Heart left ventricle (tissue), 16 donors: ENCODE results near the gene CRADD. TPM values are rescaled to one million over a fixed set of nuclear protein-coding genes. Genes with fewer than 3 reads are reported as not detected.
"Not testable (repeated sequence)": the region's sequence is repeated elsewhere in the genome, so short reads cannot be mapped to it uniquely, and the experiment has no call there.

Experiments
- ATAC-seq, 4 donors: fragments of 200-7000 bp; cut with Tn5 transposase; one replicate each; pipeline ENCODE4 v1.9.1; 2020 to 2022; ENCODE audit warnings: moderate library complexity in 4 of 4, mild to moderate bottlenecking in 3 of 4, moderate number of reproducible peaks in 1 of 4
- DNase-seq, 5 donors: peaks; one replicate each; pipeline ENCODE4 v3.0.0-alpha.2; 2020
- H3K27ac ChIP-seq, 12 donors: fragments of 200-600 bp; sonication (generic) in 4 of 12; one replicate each; pipeline versions ENCODE4 v1.5.0 to v1.8.0; 2016 to 2022; ENCODE audit warnings: mild to moderate bottlenecking in 2 of 12
- H3K27me3 ChIP-seq, 9 donors: fragments of 200-600 bp; sonication (generic) in 2 of 9; one replicate each; pipeline versions ENCODE4 v1.5.1 to v1.8.0; 2016 to 2022; ENCODE audit warnings: mild to moderate bottlenecking in 3 of 9
- H3K36me3 ChIP-seq, 9 donors: fragments of 200-600 bp; sonication (generic) in 2 of 9; one replicate each; pipeline versions ENCODE4 v1.5.0 to v1.8.0; 2018 to 2022; ENCODE audit warnings: mild to moderate bottlenecking in 2 of 9
- H3K4me1 ChIP-seq, 12 donors: fragments of 200-600 bp; sonication (generic) in 4 of 12; one replicate each; pipeline versions ENCODE4 v1.5.0 to v1.8.0; 2016 to 2022; ENCODE audit warnings: mild to moderate bottlenecking in 3 of 12
- H3K4me3 ChIP-seq, 12 donors: fragments of 200-600 bp; sonication (generic) in 4 of 12; one replicate each; pipeline versions ENCODE4 v1.5.0 to v1.8.0; 2017 to 2022; ENCODE audit warnings: mild to moderate bottlenecking in 9 of 12, moderate library complexity in 4 of 12
- H3K9me3 ChIP-seq, 12 donors: fragments of 200-600 bp; sonication (generic) in 4 of 12; one replicate each; pipeline versions ENCODE4 v1.5.0 to v1.8.0; 2016 to 2022; ENCODE audit warnings: mild to moderate bottlenecking in 1 of 12
- CTCF ChIP-seq, 12 donors: fragments of 200-600 bp; sonication (generic) in 4 of 12; IDR thresholded peaks; one replicate each; pipeline versions ENCODE4 v1.5.0 to v1.8.0; 2018 to 2022; ENCODE audit warnings: antibody characterized with exemption in 12 of 12, mild to moderate bottlenecking in 5 of 12
- POLR2A ChIP-seq, 2 donors: fragments of 450-650 bp; IDR thresholded peaks; one replicate each; pipeline ENCODE4 v1.6.1; 2017; ENCODE audit warnings: antibody characterized with exemption in 2 of 2, mild to moderate bottlenecking in 2 of 2, moderate library complexity in 2 of 2
- WGBS, 4 donors: extraction: QIAGEN DNeasy Blood & Tissue Kit in 2 of 4; methylation state at CpG; one replicate each; pipeline versions ENCODE4 v1.1.5 to v1.1.7; 2013 to 2018; 5-methylcytosine and 5-hydroxymethylcytosine counted together
- intact Hi-C, 10 donors: fragments of 100-400 bp; cut with DNase I; formaldehyde crosslinking; loops; one replicate each; pipeline versions ENCODE4 v1.11.1 to v1.14.2; 2022
- polyA plus RNA-seq, 2 donors: library from polyadenylated mRNA; stranded (reverse); fragments of 200-250 nt; gene quantifications; one replicate each; pipeline ENCODE4 v1.2.3, GENCODE V29; 2013
- total RNA-seq, 9 donors: library from RNA; depleted of rRNA in 2 of 9; stranded (reverse); fragments of >200 nt in 2 of 9; fragmentation: NEBNext Ultra II Directional in 3 of 9; extraction: Animal tissue kit (Norgen Biotek cat#: 25700) in 3 of 9; gene quantifications; one replicate each; pipeline versions ENCODE4 v1.1.0 to v1.2.4, GENCODE V29; 2016 to 2023
- donor health status: ischemic (EF 13 %, LVEDD 7.1; RV severe dilation, severe dysfunction).
- donor health status: healthy with polysubstance abuse.
- donor health status: DM: no; HTN: yes; CAD: no.
- donor health status: DM: no; HTN: no; CAD: no.
- donor health status: ischemic (EF 25% LVEDD 6.9; RV normal size, moderate dysfunction).
- donor health status: ischemic (EF 25% LVEDD 5.7; RV mildly dilated, moderate dysfunction).
- donor health status: healthy.
- donor health status: DM: yes; HTN: yes; CAD: no.
- donor health status: ischemic (EF 35%, LVEDD 5.7; RV mildly dilated, moderate dysfunction).
- donor health status: nonischemic (EF 11% LVEDD 7.7; RV severe dilation, severe dysfunction).
- donor health status: DM: yes; HTN: yes; CAD: no.
- donor health status: PGD.
- donor health status: ischemic (EF 29% LVEDD 5.4; RV normal size, mild dysfunction).
- donor health status: nonischemic (EF 23%, LVEDD 6.1; RV moderate dilation, normal function).

CRADD gene
- total and polyA plus RNA-seq, 11 donors: 11.0 to 100 (median 44.5) TPM

GRCh38 chr12:93925585-93926205, 248.5 kb downstream of the CRADD start:
- intact Hi-C loops: no loop called here
- no peak overlapping the region for H3K27ac ChIP-seq
- TF ChIP-seq POLR2A (IDR thresholded peaks at IDR 0.05): no peak
- TF ChIP-seq CTCF (IDR thresholded peaks at IDR 0.05): no peak
- no peaks in the 10 kb centered on the region for H3K36me3 ChIP-seq
- 41 to 71% (median 59%) methylated on average over 3 of the region's 3 CpGs for WGBS, 4 donors
- ATAC-seq (no peak), DNase-seq (no peak)
- H3K27me3 ChIP-seq: no peaks in the 10 kb centered on the region
- no peak overlapping the region for H3K4me3 ChIP-seq
- no peaks in the 10 kb centered on the region for H3K4me1 ChIP-seq
- peaks cover 0 to 21% (median 8%) of the 10 kb centered on the region in 12 donors for H3K9me3 ChIP-seq

- DNase-seq (no peak), ATAC-seq (no peak)
- H3K4me3 ChIP-seq: no peak overlapping the region
- 86 to 92% (median 89%) methylated on average over 4 of the region's 4 CpGs for WGBS, 4 donors
- H3K27me3 ChIP-seq: no peaks in the 10 kb centered on the region
- intact Hi-C loops: no loop called here
- H3K27ac ChIP-seq: no peak overlapping the region
- no peaks in the 10 kb centered on the region for H3K36me3 ChIP-seq
- TF ChIP-seq CTCF (IDR thresholded peaks at IDR 0.05) (no peak), POLR2A (IDR thresholded peaks at IDR 0.05) (no peak)
- H3K4me1 ChIP-seq: no peaks in the 10 kb centered on the region
- H3K9me3 ChIP-seq: peaks cover 0 to 21% (median 8%) of the 10 kb centered on the region in 12 donors
Observed at GRCh38 chr12:93926237-93926636, 249.1 kb downstream of the CRADD start.

GRCh38 chr12:93929081-93929480, 251.9 kb downstream of the CRADD start:
- H3K9me3 ChIP-seq: peaks cover 0 to 21% (median 8%) of the 10 kb centered on the region in 12 donors
- H3K27me3 ChIP-seq, intact Hi-C loops, DNase-seq, H3K36me3 ChIP-seq, ATAC-seq, H3K27ac ChIP-seq, H3K4me3 ChIP-seq, H3K4me1 ChIP-seq: not testable (repeated sequence)
- WGBS, 4 donors: 83 to 90% (median 89%) methylated on average over 4 of the region's 4 CpGs

- no peaks in the 10 kb centered on the region for H3K27me3 ChIP-seq
- intact Hi-C loops: no loop called here
- DNase-seq: no peak
- no peak overlapping the region for H3K27ac ChIP-seq
- H3K36me3 ChIP-seq: no peaks in the 10 kb centered on the region
- ATAC-seq: no peak
- TF ChIP-seq CTCF (IDR thresholded peaks at IDR 0.05) (no peak), POLR2A (IDR thresholded peaks at IDR 0.05) (no peak)
- WGBS, 4 donors: 80 to 96% (median 88%) methylated on average over 7 of the region's 7 CpGs
- no peak overlapping the region for H3K4me3 ChIP-seq
- H3K4me1 ChIP-seq: no peaks in the 10 kb centered on the region
- H3K9me3 ChIP-seq: peaks cover 0 to 18% (median 11%) of the 10 kb centered on the region in 12 donors
Observed at GRCh38 chr12:93937812-93938211, 260.6 kb downstream of the CRADD start.

GRCh38 chr12:93938317-93938716, 261.1 kb downstream of the CRADD start:
- no peak overlapping the region for H3K4me3 ChIP-seq
- H3K27ac ChIP-seq: no peak overlapping the region
- TF ChIP-seq POLR2A (IDR thresholded peaks at IDR 0.05) (no peak), CTCF (IDR thresholded peaks at IDR 0.05) (no peak)
- ATAC-seq (no peak), DNase-seq (no peak)
- H3K4me1 ChIP-seq: no peaks in the 10 kb centered on the region
- H3K27me3 ChIP-seq: no peaks in the 10 kb centered on the region
- WGBS, 4 donors: 86 to 95% (median 93%) methylated on average over 3 of the region's 3 CpGs
- no peaks in the 10 kb centered on the region for H3K36me3 ChIP-seq
- H3K9me3 ChIP-seq: peaks cover 0 to 18% (median 11%) of the 10 kb centered on the region in 12 donors
- intact Hi-C loops: no loop called here
